Ovary (tissue), 9 donors: ENCODE results near the gene RNF14. TPM values are rescaled to one million over a fixed set of nuclear protein-coding genes. Genes with fewer than 3 reads are reported as not detected.

Experiments
- DNase-seq, 5 donors: peaks; one replicate each; pipeline ENCODE4 v3.0.0-alpha.2; 2019 to 2020
- H3K27ac ChIP-seq, 2 donors: fragments of 200-600 bp; one replicate each; pipeline versions ENCODE4 v1.5.1 to v1.8.0; 2019 to 2022
- H3K27me3 ChIP-seq: fragments of 200-600 bp; one replicate; pipeline ENCODE4 v1.8.0; 2022
- H3K36me3 ChIP-seq: fragments of 200-600 bp; sonication (generic); one replicate; pipeline ENCODE4 v1.5.1; 2019
- H3K4me1 ChIP-seq: one replicate; pipeline ENCODE4 v1.8.1; 2013; ENCODE audit warnings: mild to moderate bottlenecking, moderate library complexity; ENCODE audit not compliant: insufficient read depth
- H3K4me3 ChIP-seq: fragments of 200-600 bp; sonication (generic); one replicate; pipeline ENCODE4 v1.5.1; 2017
- H3K9me3 ChIP-seq, 2 donors: fragments of 200-600 bp in 1 of 2; sonication (generic) in 1 of 2; one replicate each; pipeline versions ENCODE4 v1.5.1 to v1.8.1; 2013 to 2019; ENCODE audit warnings: mild to moderate bottlenecking in 1 of 2, moderate library complexity in 1 of 2
- EP300 ChIP-seq: sonication (generic); formaldehyde crosslinking; IDR thresholded peaks from one replicate; pipeline ENCODE4 v1.6.1; 2017; ENCODE audit warnings: antibody characterized with exemption
- POLR2A ChIP-seq: fragments of 450-650 bp; IDR thresholded peaks from one replicate; pipeline ENCODE4 v1.6.1; 2017; ENCODE audit warnings: antibody characterized with exemption, mild to moderate bottlenecking, moderate library complexity
- WGBS, 3 donors: extraction: QIAGEN DNeasy Blood & Tissue Kit in 1 of 3; methylation state at CpG; one replicate each; pipeline versions ENCODE4 v1.1.5 to v1.1.7; 2013 to 2017; 5-methylcytosine and 5-hydroxymethylcytosine counted together
- intact Hi-C, 4 donors: fragments of 100-400 bp; cut with DNase I; formaldehyde crosslinking; loops; one replicate each; pipeline versions ENCODE4 v1.11.0 to v1.15.1; 2022 to 2023
- polyA plus RNA-seq, 2 donors: library from polyadenylated mRNA; stranded (reverse); fragments of 200-250 nt in 1 of 2; fragments of 350-450 nt in 1 of 2; fragmentation: Illumina TruSeq in 1 of 2; extraction: RNeasy Lipid Tissue Mini Kit (QIAGEN cat#74804) in 1 of 2; gene quantifications; one replicate each; pipeline ENCODE4 v1.2.3, GENCODE V29; 2013 to 2014
- total RNA-seq, 7 donors: library from RNA; depleted of rRNA in 2 of 7; stranded (reverse); fragments of >200 nt in 2 of 7; fragmentation: NEBNext Ultra II Directional in 3 of 7; extraction: Animal tissue kit (Norgen Biotek cat#: 25700) in 3 of 7; gene quantifications; one replicate each; pipeline versions ENCODE4 v1.1.0 to v1.2.4, GENCODE V29; 2016 to 2023
- TF ChIP-seq, protein P1 (sequence below), 3 donors: fragments of 450-650 bp in 2 of 3; fragments of 200-600 bp in 1 of 3; IDR thresholded peaks; one replicate each; pipeline versions ENCODE4 v1.5.1 to v1.8.0; 2016 to 2022; ENCODE audit warnings: antibody characterized with exemption in 3 of 3, mild to moderate bottlenecking in 1 of 3
- donor health status: DM: no; HTN: no; CAD: no; lungs with moderate emphysema.
- donor health status: DM: no; HTN: no; CAD: no.
- donor health status: Bipolar disorder and iron deficiency.
- donor health status: DM: yes; HTN: yes; CAD: no.
- donor health status: DM: no; HTN: no; CAD: no.
- donor health status: DM: yes; HTN: yes; CAD: no.

Gene RNF14
- total and polyA plus RNA-seq, 9 donors: 26.0 to 74.9 (median 42.6) TPM

DNA sequence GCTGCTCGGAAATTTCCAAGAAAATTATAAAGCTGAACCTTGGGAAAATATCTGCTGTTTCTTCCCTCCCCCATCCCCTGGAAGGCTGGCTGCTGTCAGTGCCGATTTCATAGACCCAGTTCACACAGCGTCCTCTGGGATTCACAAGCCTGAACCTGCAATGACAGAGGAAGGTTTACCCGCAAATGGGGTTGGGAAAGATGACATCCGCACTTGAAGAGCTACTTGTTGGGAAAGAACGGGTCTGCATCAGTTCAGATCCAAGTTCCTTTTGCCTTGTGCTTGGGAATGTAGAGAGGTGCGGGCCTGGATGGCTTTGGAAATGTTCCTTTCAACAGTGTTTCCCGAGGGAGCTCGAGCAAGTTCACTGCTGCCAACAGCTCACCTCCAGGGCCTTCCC lies 24.8 kb upstream of the RNF14 start:
- no peak overlapping the region for H3K27ac ChIP-seq
- no peaks in the 10 kb centered on the region for H3K27me3 ChIP-seq
- TF ChIP-seq EP300 (no peak), POLR2A (no peak)
- TF ChIP-seq, protein P1, sequence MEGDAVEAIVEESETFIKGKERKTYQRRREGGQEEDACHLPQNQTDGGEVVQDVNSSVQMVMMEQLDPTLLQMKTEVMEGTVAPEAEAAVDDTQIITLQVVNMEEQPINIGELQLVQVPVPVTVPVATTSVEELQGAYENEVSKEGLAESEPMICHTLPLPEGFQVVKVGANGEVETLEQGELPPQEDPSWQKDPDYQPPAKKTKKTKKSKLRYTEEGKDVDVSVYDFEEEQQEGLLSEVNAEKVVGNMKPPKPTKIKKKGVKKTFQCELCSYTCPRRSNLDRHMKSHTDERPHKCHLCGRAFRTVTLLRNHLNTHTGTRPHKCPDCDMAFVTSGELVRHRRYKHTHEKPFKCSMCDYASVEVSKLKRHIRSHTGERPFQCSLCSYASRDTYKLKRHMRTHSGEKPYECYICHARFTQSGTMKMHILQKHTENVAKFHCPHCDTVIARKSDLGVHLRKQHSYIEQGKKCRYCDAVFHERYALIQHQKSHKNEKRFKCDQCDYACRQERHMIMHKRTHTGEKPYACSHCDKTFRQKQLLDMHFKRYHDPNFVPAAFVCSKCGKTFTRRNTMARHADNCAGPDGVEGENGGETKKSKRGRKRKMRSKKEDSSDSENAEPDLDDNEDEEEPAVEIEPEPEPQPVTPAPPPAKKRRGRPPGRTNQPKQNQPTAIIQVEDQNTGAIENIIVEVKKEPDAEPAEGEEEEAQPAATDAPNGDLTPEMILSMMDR (IDR thresholded peaks at IDR 0.05): no peak
- DNase-seq: no peak
- H3K9me3 ChIP-seq: no peaks in the 10 kb centered on the region
- H3K36me3 ChIP-seq: no peaks in the 10 kb centered on the region
- 67 to 76% (median 73%) methylated on average over 9 of the region's 9 CpGs for WGBS, 3 donors
- H3K4me1 ChIP-seq: no peaks in the 10 kb centered on the region
- no peak overlapping the region for H3K4me3 ChIP-seq
- intact Hi-C loops: no loop called here

DNA sequence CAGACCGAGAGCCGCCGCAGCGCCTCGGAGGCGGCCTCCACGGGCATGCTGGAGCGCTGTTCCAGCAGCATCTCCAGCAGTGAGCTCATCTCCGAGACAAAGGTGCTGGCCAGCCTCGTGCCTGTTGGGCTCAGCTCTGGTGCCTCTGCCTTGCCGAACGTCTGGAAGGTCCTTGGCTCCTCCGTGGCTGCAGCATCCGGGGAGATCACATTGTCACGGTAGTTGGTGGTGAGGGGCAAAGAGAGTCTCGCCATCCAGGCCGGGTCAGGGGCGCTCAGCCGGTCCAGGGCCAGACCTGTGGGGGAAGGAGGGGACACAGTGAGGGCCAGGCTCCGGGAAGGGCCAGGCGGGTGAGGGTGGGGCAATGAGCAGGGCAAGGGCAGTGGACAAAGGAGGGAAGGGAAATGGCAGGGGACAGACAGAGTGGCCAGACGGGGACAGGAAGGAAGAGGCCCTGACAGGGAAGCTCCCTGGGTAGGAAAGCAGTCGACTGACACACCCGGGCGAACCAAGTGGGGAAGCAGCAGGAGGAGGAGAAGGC lies 23.3 kb upstream of the RNF14 start:
- intact Hi-C loops: no loop called here
- no peaks in the 10 kb centered on the region for H3K9me3 ChIP-seq
- H3K36me3 ChIP-seq: no peaks in the 10 kb centered on the region
- TF ChIP-seq EP300: no peak
- TF ChIP-seq, protein P1 (IDR thresholded peaks at IDR 0.05): no peak
- TF ChIP-seq POLR2A: no peak
- 21 to 33% (median 26%) methylated on average over 25 of the region's 25 CpGs for WGBS, 3 donors
- no peak overlapping the region for H3K27ac ChIP-seq
- no peaks in the 10 kb centered on the region for H3K4me1 ChIP-seq
- H3K27me3 ChIP-seq: no peaks in the 10 kb centered on the region
- no peak overlapping the region for H3K4me3 ChIP-seq
- no peak for DNase-seq

DNA sequence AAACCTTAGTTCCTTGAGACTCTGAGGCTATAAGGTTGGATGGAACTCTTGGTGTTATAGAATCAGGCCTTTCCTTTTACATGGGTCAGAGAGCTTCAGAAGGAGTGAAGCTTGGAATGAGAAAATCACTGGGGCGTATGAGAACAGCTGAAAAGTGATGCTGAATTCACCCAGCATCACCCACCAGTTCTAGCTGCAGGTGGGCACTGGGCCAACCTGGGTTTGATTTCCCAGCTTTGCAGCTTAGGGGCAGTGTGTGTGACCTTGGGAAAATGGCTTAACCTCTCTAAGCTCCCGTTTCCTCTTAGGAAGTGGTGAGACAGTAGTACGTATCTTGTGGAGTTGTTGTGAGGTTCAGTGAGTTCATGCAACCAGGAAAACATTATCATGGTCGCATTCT lies 21.6 kb upstream of the RNF14 start:
- H3K36me3 ChIP-seq: no peaks in the 10 kb centered on the region
- WGBS, 3 donors: 70 to 74% (median 70%) methylated on average over 4 of the region's 4 CpGs
- TF ChIP-seq EP300 (no peak), POLR2A (no peak)
- TF ChIP-seq, protein P1 (IDR thresholded peaks at IDR 0.05): no peak

DNA sequence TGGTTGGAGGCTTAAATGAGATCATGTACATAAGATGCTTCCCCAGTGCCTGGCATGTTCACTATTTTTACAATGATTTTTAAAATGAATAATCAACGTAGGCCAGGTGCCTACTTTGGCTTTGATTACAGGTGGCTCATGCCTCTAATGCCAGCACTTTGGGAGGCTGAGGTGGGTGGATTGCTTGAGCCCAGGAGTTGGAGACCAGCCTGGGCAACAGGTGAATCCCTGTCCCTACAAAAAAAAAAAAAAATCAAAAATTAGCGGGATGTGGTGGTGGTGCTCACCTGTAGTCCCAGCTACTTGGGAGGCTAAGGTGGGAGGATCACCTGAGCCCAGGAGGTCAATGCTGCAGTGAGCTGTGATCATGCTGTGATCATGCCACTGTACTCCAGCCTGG lies 20.1 kb upstream of the RNF14 start:
- no peak overlapping the region for H3K27ac ChIP-seq
- H3K27me3 ChIP-seq: no peaks in the 10 kb centered on the region
- 84 to 90% (median 86%) methylated on average over 2 of the region's 2 CpGs for WGBS, 3 donors
- no peak for DNase-seq
- intact Hi-C loops: no loop called here
- H3K36me3 ChIP-seq: no peaks in the 10 kb centered on the region
- H3K4me3 ChIP-seq: no peak overlapping the region
- no peaks in the 10 kb centered on the region for H3K4me1 ChIP-seq
- TF ChIP-seq POLR2A: no peak
- H3K9me3 ChIP-seq: no peaks in the 10 kb centered on the region

More for the DNA sequence above, 21.6 kb upstream of the RNF14 start:
- DNase-seq: no peak
- H3K27ac ChIP-seq: no peak overlapping the region
- H3K4me3 ChIP-seq: no peak overlapping the region
- H3K9me3 ChIP-seq: no peaks in the 10 kb centered on the region
- no peaks in the 10 kb centered on the region for H3K4me1 ChIP-seq
- H3K27me3 ChIP-seq: no peaks in the 10 kb centered on the region
- intact Hi-C loops: no loop called here

DNA sequence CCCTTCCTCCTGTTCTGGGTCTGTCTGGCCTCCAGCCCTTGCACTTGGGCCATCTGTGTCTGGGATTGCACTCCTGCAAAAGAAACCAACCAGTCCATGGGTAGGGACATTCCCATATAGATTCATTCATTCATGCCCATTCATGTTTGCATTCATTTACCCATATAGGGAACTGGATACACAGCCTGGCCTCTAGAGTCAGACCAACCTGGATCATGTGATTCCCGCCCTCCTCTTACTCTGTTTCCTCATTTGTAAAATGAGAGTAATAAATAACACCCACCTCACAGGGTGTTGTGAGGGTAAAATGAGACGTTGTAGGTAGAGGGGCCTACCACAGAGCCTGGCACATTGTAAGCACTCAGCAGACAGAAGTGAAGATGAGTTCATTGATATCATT lies 19.4 kb upstream of the RNF14 start:
- TF ChIP-seq EP300 (no peak), POLR2A (no peak)
- TF ChIP-seq, protein P1 (IDR thresholded peaks at IDR 0.05): no peak
- intact Hi-C loops: no loop called here
- Histone ChIP-seq H3K27me3 (no peaks in the 10 kb centered on the region), H3K4me3 (no peak overlapping the region), H3K4me1 (no peaks in the 10 kb centered on the region), H3K9me3 (no peaks in the 10 kb centered on the region), H3K36me3 (no peaks in the 10 kb centered on the region), H3K27ac (no peak overlapping the region)
- no peak for DNase-seq
- 79 to 94% (median 85%) methylated on average over 2 of the region's 2 CpGs for WGBS, 3 donors
